ENCODE results near the gene UBXN11. TPM values are rescaled to one million over a fixed set of nuclear protein-coding genes. Genes with fewer than 3 reads are reported as not detected.
"Not testable (repeated sequence)": the region's sequence is repeated elsewhere in the genome, so short reads cannot be mapped to it uniquely, and the experiment has no call there.

Gene UBXN11
- total and polyA plus RNA-seq, 2 donors from 2014 or later = 30.2 to 55.0 TPM

DNA sequence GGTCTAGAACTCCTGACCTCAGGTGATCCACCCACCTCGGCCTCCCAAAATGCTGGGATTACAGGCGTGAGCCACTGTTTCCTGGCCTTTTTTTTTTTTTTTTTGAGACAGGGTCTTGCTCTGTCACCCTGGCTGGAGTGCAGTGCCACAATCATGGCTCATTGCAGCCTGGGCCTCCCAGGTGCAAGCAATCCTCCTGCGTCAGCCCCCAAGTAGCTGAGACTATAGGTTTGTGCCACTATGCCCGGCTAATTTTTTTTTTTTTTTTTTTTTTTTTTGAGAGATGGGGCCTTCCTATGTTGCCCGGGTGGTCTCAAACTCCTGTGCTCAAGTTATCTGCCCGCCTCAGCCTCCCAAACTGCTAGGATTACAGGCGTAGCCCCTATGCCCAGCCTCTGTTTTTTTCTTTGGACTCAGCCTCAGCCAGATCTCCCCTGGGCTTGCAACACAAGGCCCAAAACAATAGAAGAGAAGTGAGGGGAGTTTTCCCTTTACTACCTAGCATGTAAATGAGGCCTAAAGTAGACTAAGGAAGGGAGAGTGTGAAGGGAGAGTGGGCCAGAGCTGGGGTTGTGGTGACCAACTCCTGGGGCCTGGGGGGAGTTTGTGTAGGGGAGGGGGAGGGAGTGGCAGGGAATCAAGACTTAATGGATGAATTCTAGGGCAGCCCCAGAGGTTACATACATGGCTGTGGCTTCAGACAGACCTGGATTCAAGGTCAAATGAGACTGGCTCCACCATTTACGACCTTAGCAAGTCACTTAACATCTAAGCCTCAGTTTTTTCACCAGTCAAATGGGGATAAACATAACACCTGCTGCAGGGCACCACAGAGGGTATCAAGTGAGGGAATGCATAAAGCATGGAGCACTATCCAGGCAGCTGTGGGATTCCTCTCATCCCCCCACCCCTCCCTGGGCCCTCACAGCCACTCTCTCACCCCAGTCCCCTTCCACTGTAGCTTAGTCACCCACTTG, 9.7 kb upstream of the UBXN11 start:
- Histone ChIP-seq H3K36me3 (ENCODE audit: control insufficient read depth in 2 of 3, insufficient read depth in 3 of 3, low read length in 3 of 3) (no peaks in the 10 kb centered on the region), H3K4me1 (ENCODE audit: control insufficient read depth in 2 of 3, insufficient read depth in 2 of 3, low read depth in 1 of 3, low read length in 3 of 3) (peaks cover 0 to under 1% (median 0%) of the 10 kb centered on the region in 3 donors), H3K4me3 (ENCODE audit: low read length in 3 of 3) (no peak overlapping the region), H3K27ac (ENCODE audit: low read depth in 2 of 2, low read length in 2 of 2) (no peak overlapping the region), H3K9me3 (ENCODE audit: control insufficient read depth in 2 of 3, insufficient read depth in 1 of 3, low read length in 3 of 3) (no peaks in the 10 kb centered on the region), H3K9ac (ENCODE audit: low read length in 3 of 3) (no peak overlapping the region), H3K27me3 (ENCODE audit: control insufficient read depth, insufficient read depth, low read length) (no peaks in the 10 kb centered on the region)
- DNase-seq (no peak), FAIRE-seq (no peak)
- TF ChIP-seq CTCF (IDR thresholded peaks at IDR 0.05; ENCODE audit: borderline replicate concordance, extremely low read depth, insufficient read depth) = no peak
- intact Hi-C loops (cut with DNase I) = no loop called here

DNA sequence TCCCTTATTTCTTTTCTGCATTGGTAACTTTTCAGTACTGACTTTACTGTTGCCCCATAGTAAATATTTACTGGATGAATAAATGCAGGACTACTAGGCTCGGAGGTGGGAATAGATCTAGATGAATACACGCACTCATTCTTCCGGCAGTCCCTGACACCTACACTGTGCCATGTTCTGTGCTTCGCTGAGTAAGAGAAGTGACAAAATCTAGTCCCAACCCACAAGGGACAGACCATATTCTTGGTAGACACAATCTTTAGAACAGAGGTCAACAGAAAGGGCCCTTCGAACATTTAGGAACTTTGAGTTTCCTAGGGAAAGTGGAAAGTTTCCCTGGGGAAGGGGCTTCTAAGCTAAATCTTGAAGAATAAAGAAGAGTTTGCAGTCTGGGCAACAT, 8.1 kb upstream of the UBXN11 start:
- FAIRE-seq = no peak

GRCh38 chr1:26307966-26308899, 1.8 kb upstream of the UBXN11 start:
- H3K9ac ChIP-seq (ENCODE audit: low read length in 3 of 3); H3K36me3 ChIP-seq (ENCODE audit: control insufficient read depth in 2 of 3, insufficient read depth in 3 of 3, low read length in 3 of 3); H3K27ac ChIP-seq (ENCODE audit: low read depth in 2 of 2, low read length in 2 of 2); H3K4me3 ChIP-seq (ENCODE audit: low read length in 3 of 3); DNase-seq; H3K4me1 ChIP-seq (ENCODE audit: control insufficient read depth in 2 of 3, insufficient read depth in 2 of 3, low read depth in 1 of 3, low read length in 3 of 3); H3K9me3 ChIP-seq (ENCODE audit: control insufficient read depth in 2 of 3, insufficient read depth in 1 of 3, low read length in 3 of 3); FAIRE-seq; intact Hi-C loops (cut with DNase I); H3K27me3 ChIP-seq (ENCODE audit: control insufficient read depth, insufficient read depth, low read length): not testable (repeated sequence)

More for the DNA sequence above, 8.1 kb upstream of the UBXN11 start:
- Histone ChIP-seq H3K27ac (ENCODE audit: low read depth in 2 of 2, low read length in 2 of 2) (no peak overlapping the region), H3K9ac (ENCODE audit: low read length in 3 of 3) (no peak overlapping the region), H3K4me1 (ENCODE audit: control insufficient read depth in 2 of 3, insufficient read depth in 2 of 3, low read depth in 1 of 3, low read length in 3 of 3) (no peaks in the 10 kb centered on the region), H3K4me3 (ENCODE audit: low read length in 3 of 3) (no peak overlapping the region), H3K36me3 (ENCODE audit: control insufficient read depth in 2 of 3, insufficient read depth in 3 of 3, low read length in 3 of 3) (no peaks in the 10 kb centered on the region), H3K9me3 (ENCODE audit: control insufficient read depth in 2 of 3, insufficient read depth in 1 of 3, low read length in 3 of 3) (no peaks in the 10 kb centered on the region), H3K27me3 (ENCODE audit: control insufficient read depth, insufficient read depth, low read length) (no peaks in the 10 kb centered on the region)
- intact Hi-C loops (cut with DNase I) = no loop called here
- no peak for TF ChIP-seq CTCF (IDR thresholded peaks at IDR 0.05; ENCODE audit: borderline replicate concordance, extremely low read depth, insufficient read depth)
- no peak for DNase-seq
